Neural progenitor cell (in vitro differentiated cells): ENCODE results near the gene DNAH10. TPM values are rescaled to one million over a fixed set of nuclear protein-coding genes. Genes with fewer than 3 reads are reported as not detected.

Source experiments
- DNase-seq: peaks from one replicate; pipeline ENCODE4 v3.0.0-alpha.2; 2016; ENCODE audit warnings: low spot score
- H2AFZ ChIP-seq: fragments of 200-600 bp; sonication (generic); replicated peaks from 2 replicates; pipeline ENCODE4 v1.6.1; 2016; ENCODE audit warnings: antibody characterized with exemption
- H3F3A ChIP-seq: fragments of 200-600 bp; sonication (generic); 2 replicates; pipeline ENCODE4 v1.6.1; 2016; ENCODE audit warnings: antibody characterized with exemption, low read depth
- H3K27ac ChIP-seq: fragments of 200-600 bp; sonication (generic); 2 replicates; pipeline ENCODE4 v1.5.1; 2016; ENCODE audit warnings: mild to moderate bottlenecking
- H3K27me3 ChIP-seq: fragments of 200-600 bp; sonication (generic); 2 replicates; pipeline ENCODE4 v1.6.1; 2016; ENCODE audit warnings: mild to moderate bottlenecking, moderate library complexity
- H3K36me3 ChIP-seq: fragments of 200-600 bp; sonication (generic); 2 replicates; pipeline ENCODE4 v1.5.1; 2016
- H3K4me1 ChIP-seq: fragments of 200-600 bp; sonication (generic); 2 replicates; pipeline ENCODE4 v1.6.1; 2016; ENCODE audit warnings: mixed run types
- H3K4me2 ChIP-seq: fragments of 200-600 bp; sonication (generic); 2 replicates; pipeline ENCODE4 v1.6.1; 2016
- H3K4me3 ChIP-seq: fragments of 200-600 bp; sonication (generic); 2 replicates; pipeline ENCODE4 v1.5.1; 2016
- H3K79me2 ChIP-seq: fragments of 200-600 bp; sonication (generic); 2 replicates; pipeline ENCODE4 v1.6.1; 2016; ENCODE audit warnings: low read depth
- H3K9ac ChIP-seq: fragments of 200-600 bp; sonication (generic); 2 replicates; pipeline ENCODE4 v1.6.1; 2016
- H3K9me3 ChIP-seq: fragments of 200-600 bp; sonication (generic); 2 replicates; pipeline ENCODE4 v1.5.1; 2016; ENCODE audit warnings: low read depth
- H4K20me1 ChIP-seq: fragments of 200-600 bp; sonication (generic); 2 replicates; pipeline ENCODE4 v1.6.1; 2016; ENCODE audit warnings: low read depth
- H3K27ac Mint-ChIP-seq: 3 replicates; pipeline ENCODE4 v1.8.0; 2021; ENCODE audit warnings: mixed read lengths
- H3K27me3 Mint-ChIP-seq: 2 replicates; pipeline ENCODE4 v1.8.0; 2022; ENCODE audit warnings: low read depth, mild to moderate bottlenecking, inconsistent platforms, moderate library complexity, mixed read lengths; ENCODE audit not compliant: insufficient read depth
- H3K36me3 Mint-ChIP-seq: 3 replicates; pipeline ENCODE4 v1.8.0; 2021; ENCODE audit warnings: mixed read lengths
- H3K4me1 Mint-ChIP-seq: 3 replicates; pipeline ENCODE4 v1.8.0; 2021; ENCODE audit warnings: mixed read lengths
- H3K4me3 Mint-ChIP-seq: 3 replicates; pipeline ENCODE4 v1.8.0; 2021; ENCODE audit warnings: mild to moderate bottlenecking, moderate library complexity, mixed read lengths
- H3K9me3 Mint-ChIP-seq: 3 replicates; pipeline ENCODE4 v1.8.0; 2020; ENCODE audit warnings: mixed read lengths
- EZH2 ChIP-seq: fragments of 200-600 bp; sonication (generic); IDR thresholded peaks from 2 replicates; pipeline ENCODE4 v1.6.1; 2017; ENCODE audit warnings: antibody characterized with exemption, mild to moderate bottlenecking, moderate library complexity
- EZH2phosphoT487 ChIP-seq: fragments of 200-600 bp; sonication (generic); IDR thresholded peaks from 2 replicates; pipeline ENCODE4 v1.6.1; 2017; ENCODE audit warnings: antibody characterized with exemption
- total RNA-seq: library from RNA; depleted of rRNA; stranded (reverse); fragments of >200 nt; gene quantifications from 2 replicates; pipeline ENCODE4 v1.2.3, GENCODE V29; 2015; ENCODE audit warnings: low replicate concordance
- TF ChIP-seq, protein P1 (sequence below): fragments of 200-600 bp; sonication (generic); IDR thresholded peaks from 2 replicates; pipeline ENCODE4 v1.5.1; 2017; ENCODE audit warnings: antibody characterized with exemption, mild to moderate bottlenecking

DNAH10 gene
- total RNA-seq, 1 donor from 2014 or later, result 0.26 TPM

DNA sequence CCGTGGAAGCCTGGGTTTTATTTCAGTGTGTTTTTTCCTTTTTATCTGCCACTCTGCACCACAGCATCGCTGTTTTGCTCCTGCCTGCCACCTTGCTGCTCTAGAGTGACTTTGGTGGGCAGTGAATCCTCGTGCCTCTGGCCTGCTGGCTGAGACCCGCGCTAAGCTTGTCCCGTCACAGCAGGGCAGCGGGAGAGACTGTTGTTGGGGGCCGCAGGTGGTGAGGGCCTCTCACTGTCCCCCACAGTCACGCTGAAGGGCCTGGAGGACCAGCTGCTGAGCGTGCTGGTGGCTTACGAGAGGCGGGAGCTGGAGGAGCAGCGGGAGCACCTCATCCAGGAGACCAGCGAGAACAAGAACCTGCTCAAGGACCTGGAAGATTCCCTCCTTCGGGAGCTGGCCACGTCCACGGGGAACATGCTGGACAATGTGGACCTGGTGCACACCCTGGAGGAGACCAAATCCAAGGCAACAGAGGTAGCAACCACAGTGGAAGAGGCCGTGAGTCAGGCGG, 155.3 kb downstream of the DNAH10 start:
- no peaks in the 10 kb centered on the region for H3K79me2 ChIP-seq
- no peak overlapping the region for H3K4me3 ChIP-seq
- H3K4me2 ChIP-seq, result no peak overlapping the region
- Mint-ChIP-seq H3K27me3 (peaks cover 11% of the 10 kb centered on the region), H3K27ac (no peak overlapping the region), H3K9me3 (peaks cover 4% of the 10 kb centered on the region), H3K4me3 (no peak overlapping the region), H3K4me1 (peaks cover 8% of the 10 kb centered on the region), H3K36me3 (peaks cover 3% of the 10 kb centered on the region)
- no peaks in the 10 kb centered on the region for H4K20me1 ChIP-seq
- H3K4me1 ChIP-seq, result no peaks in the 10 kb centered on the region
- no peak overlapping the region for H3K9ac ChIP-seq
- no peak overlapping the region for H3K27ac ChIP-seq
- peaks cover 14% of the 10 kb centered on the region for H3F3A ChIP-seq
- TF ChIP-seq EZH2phosphoT487 (no peak), EZH2 (no peak)
- TF ChIP-seq, protein P1, sequence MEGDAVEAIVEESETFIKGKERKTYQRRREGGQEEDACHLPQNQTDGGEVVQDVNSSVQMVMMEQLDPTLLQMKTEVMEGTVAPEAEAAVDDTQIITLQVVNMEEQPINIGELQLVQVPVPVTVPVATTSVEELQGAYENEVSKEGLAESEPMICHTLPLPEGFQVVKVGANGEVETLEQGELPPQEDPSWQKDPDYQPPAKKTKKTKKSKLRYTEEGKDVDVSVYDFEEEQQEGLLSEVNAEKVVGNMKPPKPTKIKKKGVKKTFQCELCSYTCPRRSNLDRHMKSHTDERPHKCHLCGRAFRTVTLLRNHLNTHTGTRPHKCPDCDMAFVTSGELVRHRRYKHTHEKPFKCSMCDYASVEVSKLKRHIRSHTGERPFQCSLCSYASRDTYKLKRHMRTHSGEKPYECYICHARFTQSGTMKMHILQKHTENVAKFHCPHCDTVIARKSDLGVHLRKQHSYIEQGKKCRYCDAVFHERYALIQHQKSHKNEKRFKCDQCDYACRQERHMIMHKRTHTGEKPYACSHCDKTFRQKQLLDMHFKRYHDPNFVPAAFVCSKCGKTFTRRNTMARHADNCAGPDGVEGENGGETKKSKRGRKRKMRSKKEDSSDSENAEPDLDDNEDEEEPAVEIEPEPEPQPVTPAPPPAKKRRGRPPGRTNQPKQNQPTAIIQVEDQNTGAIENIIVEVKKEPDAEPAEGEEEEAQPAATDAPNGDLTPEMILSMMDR, result no peak
- no peak overlapping the region for H2AFZ ChIP-seq
- H3K27me3 ChIP-seq, result peaks cover 18% of the 10 kb centered on the region
- H3K9me3 ChIP-seq, result no peaks in the 10 kb centered on the region
- no peak for DNase-seq
- H3K36me3 ChIP-seq, result no peaks in the 10 kb centered on the region

DNA sequence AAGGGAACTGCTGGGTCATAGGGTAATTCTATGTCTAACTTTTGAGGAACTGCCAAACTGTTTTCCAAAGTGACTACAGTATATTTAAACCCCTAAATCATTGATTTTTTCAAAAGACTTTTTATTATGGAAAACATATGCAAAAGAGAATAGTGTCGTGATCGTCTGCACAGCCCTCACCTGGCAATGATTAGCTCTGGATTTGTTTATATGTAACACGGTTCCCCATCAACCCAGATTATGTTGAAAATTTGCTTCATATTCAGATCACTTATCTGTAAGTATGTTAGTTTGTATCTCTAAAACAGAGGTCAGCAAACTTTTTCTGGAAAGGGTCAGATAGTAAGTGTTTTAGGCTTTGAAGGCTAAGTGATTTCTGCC, 157.9 kb downstream of the DNAH10 start:
- Histone ChIP-seq H3K79me2 (no peaks in the 10 kb centered on the region), H3K4me1 (no peaks in the 10 kb centered on the region), H3F3A (no peaks in the 10 kb centered on the region), H3K4me2 (no peak overlapping the region), H3K36me3 (no peaks in the 10 kb centered on the region), H2AFZ (no peak overlapping the region), H4K20me1 (no peaks in the 10 kb centered on the region), H3K27me3 (peaks cover 34% of the 10 kb centered on the region), H3K27ac (no peak overlapping the region), H3K9me3 (no peaks in the 10 kb centered on the region), H3K4me3 (no peak overlapping the region), H3K9ac (no peak overlapping the region)
- Mint-ChIP-seq H3K4me3 (no peak overlapping the region), H3K4me1 (peaks cover 5% of the 10 kb centered on the region), H3K9me3 (no peaks in the 10 kb centered on the region), H3K27me3 (peaks cover 7% of the 10 kb centered on the region), H3K27ac (no peak overlapping the region), H3K36me3 (no peaks in the 10 kb centered on the region)
- DNase-seq, result no peak
- TF ChIP-seq EZH2, result no peak
- TF ChIP-seq, protein P1, result no peak
- TF ChIP-seq EZH2phosphoT487, result no peak

DNA sequence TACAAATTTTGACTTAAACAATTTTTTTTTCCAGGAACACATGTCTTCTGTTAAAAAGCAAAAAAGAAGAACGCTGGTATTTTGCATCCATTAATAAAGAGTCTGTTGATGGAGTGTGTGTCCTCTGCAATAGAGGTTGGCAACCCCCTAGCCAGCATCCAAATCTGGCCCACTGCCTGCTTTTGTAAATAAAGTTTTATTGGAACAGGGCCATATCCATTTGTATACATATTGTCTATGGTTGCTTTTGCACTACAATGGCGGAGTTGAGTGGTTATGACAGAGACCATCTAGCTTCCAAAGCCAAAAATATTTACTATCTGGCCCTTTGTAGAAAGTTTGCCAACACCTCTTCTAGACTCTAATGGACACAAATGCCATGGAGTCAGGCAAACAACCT, 160.9 kb downstream of the DNAH10 start:
- H3K4me3 ChIP-seq, result no peak overlapping the region
- TF ChIP-seq EZH2, result no peak
- no peak for TF ChIP-seq EZH2phosphoT487
- TF ChIP-seq, protein P1, result no peak
- Mint-ChIP-seq H3K9me3 (no peaks in the 10 kb centered on the region), H3K27ac (no peak overlapping the region), H3K36me3 (no peaks in the 10 kb centered on the region), H3K4me1 (no peaks in the 10 kb centered on the region), H3K4me3 (no peak overlapping the region), H3K27me3 (peaks cover 4% of the 10 kb centered on the region)
- no peak for DNase-seq
- no peaks in the 10 kb centered on the region for H3F3A ChIP-seq
- H3K27me3 ChIP-seq, result peaks cover 31% of the 10 kb centered on the region
- no peak overlapping the region for H3K9ac ChIP-seq
- no peaks in the 10 kb centered on the region for H3K36me3 ChIP-seq
- H3K27ac ChIP-seq, result no peak overlapping the region
- no peak overlapping the region for H2AFZ ChIP-seq
- no peaks in the 10 kb centered on the region for H4K20me1 ChIP-seq
- no peaks in the 10 kb centered on the region for H3K79me2 ChIP-seq
- no peaks in the 10 kb centered on the region for H3K9me3 ChIP-seq
- no peak overlapping the region for H3K4me2 ChIP-seq
- H3K4me1 ChIP-seq, result no peaks in the 10 kb centered on the region
